Measurements from ENCODE around the gene TOM1L2. TPM values are rescaled to one million over a fixed set of nuclear protein-coding genes. Genes with fewer than 3 reads are reported as not detected.

The TOM1L2 gene
- total RNA-seq, 4 donors from 2014 or later: 119 to 555 (median 155) TPM

- WGBS, 2 donors: 88 to 90% methylated on average over 12 of the region's 12 CpGs
- no peak for DNase-seq (ENCODE audit: low spot score in 2 of 2)
- intact Hi-C loops (cut with DNase I; ENCODE audit: low total_unique reads): no loop called here
Measured at GRCh38 chr17:17800504-17801021, 171.6 kb downstream of the TOM1L2 start.

GRCh38 chr17:17798573-17799255, 173.5 kb downstream of the TOM1L2 start:
- H3K4me3 ChIP-seq (ENCODE audit: low read depth, poor library complexity, severe bottlenecking): no peak overlapping the region
- no peak for DNase-seq (ENCODE audit: low spot score in 2 of 2)
- intact Hi-C loops (cut with DNase I; ENCODE audit: low total_unique reads): loop anchor here (10.0 kb wide), 1 partner anchor 114 kb away; the partner anchor contains the start of gene RAI1
- TF ChIP-seq, protein P1, sequence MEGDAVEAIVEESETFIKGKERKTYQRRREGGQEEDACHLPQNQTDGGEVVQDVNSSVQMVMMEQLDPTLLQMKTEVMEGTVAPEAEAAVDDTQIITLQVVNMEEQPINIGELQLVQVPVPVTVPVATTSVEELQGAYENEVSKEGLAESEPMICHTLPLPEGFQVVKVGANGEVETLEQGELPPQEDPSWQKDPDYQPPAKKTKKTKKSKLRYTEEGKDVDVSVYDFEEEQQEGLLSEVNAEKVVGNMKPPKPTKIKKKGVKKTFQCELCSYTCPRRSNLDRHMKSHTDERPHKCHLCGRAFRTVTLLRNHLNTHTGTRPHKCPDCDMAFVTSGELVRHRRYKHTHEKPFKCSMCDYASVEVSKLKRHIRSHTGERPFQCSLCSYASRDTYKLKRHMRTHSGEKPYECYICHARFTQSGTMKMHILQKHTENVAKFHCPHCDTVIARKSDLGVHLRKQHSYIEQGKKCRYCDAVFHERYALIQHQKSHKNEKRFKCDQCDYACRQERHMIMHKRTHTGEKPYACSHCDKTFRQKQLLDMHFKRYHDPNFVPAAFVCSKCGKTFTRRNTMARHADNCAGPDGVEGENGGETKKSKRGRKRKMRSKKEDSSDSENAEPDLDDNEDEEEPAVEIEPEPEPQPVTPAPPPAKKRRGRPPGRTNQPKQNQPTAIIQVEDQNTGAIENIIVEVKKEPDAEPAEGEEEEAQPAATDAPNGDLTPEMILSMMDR (IDR thresholded peaks at IDR 0.05): no peak
- TF ChIP-seq POLR2A (IDR thresholded peaks at IDR 0.05): no peak
- 87 to 96% methylated on average over 10 to 13 of the region's 16 CpGs for WGBS, 2 donors

More at GRCh38 chr17:17800504-17801021, 171.6 kb downstream of the TOM1L2 start:
- no peak overlapping the region for H3K4me3 ChIP-seq (ENCODE audit: low read depth, poor library complexity, severe bottlenecking)
- no peak for TF ChIP-seq POLR2A (IDR thresholded peaks at IDR 0.05)
- TF ChIP-seq, protein P1 (IDR thresholded peaks at IDR 0.05): no peak

GRCh38 chr17:17798010-17798556, 174.1 kb downstream of the TOM1L2 start:
- DNase-seq (ENCODE audit: low spot score in 2 of 2): no peak
- WGBS, 2 donors: 94 to 95% methylated on average over 10 to 25 of the region's 25 CpGs
- TF ChIP-seq POLR2A (IDR thresholded peaks at IDR 0.05): no peak
- TF ChIP-seq, protein P1 (IDR thresholded peaks at IDR 0.05): no peak
- H3K4me3 ChIP-seq (ENCODE audit: low read depth, poor library complexity, severe bottlenecking): no peak overlapping the region
- intact Hi-C loops (cut with DNase I; ENCODE audit: low total_unique reads): loop anchor here (10.0 kb wide), 1 partner anchor 113 kb away; the partner anchor contains the start of gene RAI1

DNA sequence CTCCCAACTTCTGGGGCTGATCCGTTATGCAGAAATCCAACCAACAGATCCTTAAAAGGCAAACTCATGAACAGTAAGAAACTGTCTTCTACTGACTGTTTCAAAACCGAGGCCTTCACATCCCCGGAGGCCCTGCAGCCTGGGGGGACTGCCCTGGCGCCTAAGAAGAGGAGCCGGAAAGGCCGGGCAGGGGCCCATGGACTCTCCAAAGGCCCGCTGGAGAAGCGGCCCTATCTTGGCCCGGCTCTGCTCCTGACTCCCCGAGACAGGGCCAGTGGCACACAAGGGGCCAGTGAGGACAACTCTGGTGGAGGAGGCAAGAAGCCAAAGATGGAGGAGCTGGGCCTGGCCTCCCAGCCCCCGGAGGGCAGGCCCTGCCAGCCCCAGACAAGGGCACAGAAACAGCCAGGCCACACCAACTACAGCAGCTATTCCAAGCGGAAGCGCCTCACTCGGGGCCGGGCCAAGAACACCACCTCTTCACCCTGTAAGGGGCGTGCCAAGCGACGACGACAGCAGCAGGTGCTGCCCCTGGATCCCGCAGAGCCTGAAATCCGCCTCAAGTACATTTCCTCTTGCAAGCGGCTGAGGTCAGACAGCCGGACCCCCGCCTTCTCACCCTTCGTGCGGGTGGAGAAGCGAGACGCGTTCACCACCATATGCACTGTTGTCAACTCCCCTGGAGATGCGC, 174.9 kb downstream of the TOM1L2 start:
- no peak for TF ChIP-seq POLR2A (IDR thresholded peaks at IDR 0.05)
- TF ChIP-seq, protein P1 (IDR thresholded peaks at IDR 0.05): no peak
- no peak overlapping the region for H3K4me3 ChIP-seq (ENCODE audit: low read depth, poor library complexity, severe bottlenecking)
- WGBS, 2 donors: 87% methylated on average over 29 to 30 of the region's 30 CpGs
- DNase-seq (ENCODE audit: low spot score in 2 of 2): no peak
- intact Hi-C loops (cut with DNase I; ENCODE audit: low total_unique reads): loop anchor here (10.0 kb wide), 1 partner anchor 112 kb away; the partner anchor contains the start of gene RAI1

DNA sequence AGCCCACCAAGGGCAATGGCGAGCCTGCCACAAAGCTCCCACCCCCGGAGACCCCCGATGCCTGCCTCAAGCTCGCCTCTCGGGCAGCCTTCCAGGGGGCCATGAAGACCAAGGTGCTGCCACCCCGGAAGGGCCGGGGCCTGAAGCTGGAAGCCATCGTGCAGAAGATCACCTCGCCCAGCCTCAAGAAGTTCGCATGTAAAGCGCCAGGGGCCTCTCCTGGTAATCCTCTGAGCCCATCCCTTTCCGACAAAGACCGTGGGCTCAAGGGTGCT, 175.5 kb downstream of the TOM1L2 start:
- no peak for DNase-seq (ENCODE audit: low spot score in 2 of 2)
- intact Hi-C loops (cut with DNase I; ENCODE audit: low total_unique reads): loop anchor here (10.0 kb wide), 1 partner anchor 112 kb away; the partner anchor contains the start of gene RAI1
- H3K4me3 ChIP-seq (ENCODE audit: low read depth, poor library complexity, severe bottlenecking): no peak overlapping the region
- WGBS, 2 donors: 96 to 100% methylated on average over 3 to 11 of the region's 13 CpGs
- no peak for TF ChIP-seq POLR2A (IDR thresholded peaks at IDR 0.05)
- TF ChIP-seq, protein P1 (IDR thresholded peaks at IDR 0.05): no peak

All from lower leg skin (tissue), 4 donors.